Embryonic facial prominence (tissue), 1 donor: ENCODE data around the gene QDPR.
"Not testable (repeated sequence)": the region's sequence is repeated elsewhere in the genome, so short reads cannot be mapped to it uniquely, and the experiment has no call there.

Source experiments
- DNase-seq: peaks from one replicate; pipeline ENCODE4 v3.0.0-alpha.2; 2016; ENCODE audit errors: extremely low spot score

The QDPR gene

GRCh38 chr4:17492058-17492741, 19.7 kb downstream of the QDPR start:
- no peak for DNase-seq

- no peak for DNase-seq
Measured at GRCh38 chr4:17491196-17491595, 20.7 kb downstream of the QDPR start.

GRCh38 chr4:17490575-17491059, 21.3 kb downstream of the QDPR start:
- no peak for DNase-seq

- DNase-seq, result no peak
Measured at GRCh38 chr4:17489721-17490120, 22.2 kb downstream of the QDPR start.

- no peak for DNase-seq
Measured at GRCh38 chr4:17489123-17489522, 22.8 kb downstream of the QDPR start.

- no peak for DNase-seq
Measured at GRCh38 chr4:17482716-17483115, 29.2 kb downstream of the QDPR start.

- DNase-seq, result no peak
Measured at GRCh38 chr4:17480955-17481354, 30.9 kb downstream of the QDPR start.

GRCh38 chr4:17480210-17480927, 31.5 kb downstream of the QDPR start:
- DNase-seq, result no peak

- no peak for DNase-seq
Measured at GRCh38 chr4:17477774-17478472, 34.0 kb downstream of the QDPR start.

- DNase-seq, result no peak
Measured at GRCh38 chr4:17476853-17477252, 35.0 kb downstream of the QDPR start.

- no peak for DNase-seq
Measured at GRCh38 chr4:17475481-17475880, 36.4 kb downstream of the QDPR start.

GRCh38 chr4:17469931-17470674, 41.8 kb downstream of the QDPR start:
- DNase-seq, result no peak

GRCh38 chr4:17468619-17469221, 43.2 kb downstream of the QDPR start:
- DNase-seq, result no peak

GRCh38 chr4:17463606-17464005, 48.3 kb downstream of the QDPR start:
- no peak for DNase-seq

GRCh38 chr4:17450269-17450804, 61.6 kb downstream of the QDPR start:
- no peak for DNase-seq

- no peak for DNase-seq
Measured at GRCh38 chr4:17448689-17449088, 63.2 kb downstream of the QDPR start.

GRCh38 chr4:17447675-17448298, 64.1 kb downstream of the QDPR start:
- peak; percentile 29 for DNase-seq

GRCh38 chr4:17447056-17447455, 64.8 kb downstream of the QDPR start:
- DNase-seq, result no peak

- not testable (repeated sequence) for DNase-seq
Measured at GRCh38 chr4:17442477-17442876, 69.4 kb downstream of the QDPR start.

GRCh38 chr4:17437396-17437795, 74.5 kb downstream of the QDPR start:
- no peak for DNase-seq

GRCh38 chr4:17436750-17437090, 75.2 kb downstream of the QDPR start:
- no peak for DNase-seq
